ENCODE measurements around the gene ENAM. TPM values are rescaled to one million over a fixed set of nuclear protein-coding genes. Genes with fewer than 3 reads are reported as not detected.

The ENAM gene
- total and polyA plus RNA-seq, 10 of the 15 experiments (the other 5 are each of a cell fraction or from before 2014, with no cell fraction given), result 0.04 to 1.3 (median 0.21) TPM

GRCh38 chr4:70666369-70666768 lies 37.8 kb downstream of the ENAM start, which contains the start of gene JCHAIN:
TSS of gene JCHAIN (minus strand) at chr4:70666508. CDS start at chr4:70666490, 18 bp downstream.
- Histone ChIP-seq H3K4me3 (peak within 1 kb of the TSS; percentile 58), H3K36me3 (ENCODE audit: control insufficient read depth in 2 of 2, insufficient read depth in 2 of 2, low read length in 1 of 2) (no peaks in the 10 kb centered on the region), H2AFZ (ENCODE audit: control insufficient read depth, low read depth, low read length) (no peak within 1 kb of the TSS), H3K4me1 (ENCODE audit: control insufficient read depth, insufficient read depth, low read length) (peaks cover 9% of the 10 kb centered on the region), H3K9ac (ENCODE audit: control insufficient read depth, insufficient read depth, low read length) (peak within 1 kb of the TSS; percentile 42), H4K20me1 (ENCODE audit: control insufficient read depth, insufficient read depth) (no peaks in the 10 kb centered on the region), H3K9me3 (replicated peaks; ENCODE audit: control insufficient read depth, insufficient read depth, low read length) (no peaks in the 10 kb centered on the region), H3K27me3 (replicated peaks in 1 of 2; ENCODE audit: control insufficient read depth in 2 of 2, insufficient read depth in 2 of 2, low read length in 1 of 2) (no peaks in the 10 kb centered on the region), H3K4me2 (ENCODE audit: control insufficient read depth, insufficient read depth) (peak within 1 kb of the TSS; percentile 54), H3K27ac (ENCODE audit: control insufficient read depth, insufficient read depth) (peak within 1 kb of the TSS; percentile 48), H3K79me2 (ENCODE audit: control insufficient read depth, insufficient read depth, low read length) (peaks cover 15% of the 10 kb centered on the region)
- CTCF ChIA-PET, result interaction anchor here (0.7 to 4.4 kb wide), 5 partner anchors 14 to 23 kb away, joined by 3 to 25 read pairs (median 6); partner anchors contain the start of gene UTP3
- in situ Hi-C loops (cut with MboI), result no loop called here
- POLR2A ChIA-PET, result interaction anchor here (2.8 kb wide), 1 partner anchor 11 kb away, joined by 28 read pairs; no protein-coding TSS in a partner anchor
- RAD21 ChIA-PET (ENCODE audit: unreplicated experiment), result interaction anchor here (1.4 to 5.8 kb wide), 6 partner anchors 9 to 89 kb away, joined by 3 to 44 read pairs (median 6); no protein-coding TSS in a partner anchor
- no TSS peak for BruUV-seq (replicated peaks)
- FAIRE-seq (no peak), DNase-seq (ENCODE audit: low read depth, low spot score) (no peak), ATAC-seq (peak; percentile 63)
- SMC1A ChIA-PET (ENCODE audit: uncharacterized antibody, unreplicated experiment), result interaction anchor here (0.7 to 13.0 kb wide), 8 partner anchors 8 to 109 kb away, joined by 3 to 170 read pairs (median 4); no protein-coding TSS in a partner anchor
- WGBS (ENCODE audit: insufficient coverage, insufficient replicate concordance, low lambda C conversion rate, missing lambda C conversion rate), result 0% methylated on average over 1 of the region's 1 CpG
- intact Hi-C loops (cut with micrococcal nuclease; ENCODE audit: unreplicated experiment), result no loop called here
- TF ChIP-seq MEF2B (IDR thresholded peaks at IDR 0.05; ENCODE audit: partially characterized antibody, poor library complexity, severe bottlenecking), result peak; percentile 56
- TF ChIP-seq PAX5 (IDR thresholded peaks at IDR 0.05; ENCODE audit: borderline replicate concordance, low read depth, low read length), result no peak
- no peak for TF ChIP-seq ZSCAN29 (IDR thresholded peaks at IDR 0.05)
- no peak for TF ChIP-seq BCL11A (IDR thresholded peaks at IDR 0.05; ENCODE audit: low read depth, low read length)
- no peak for TF ChIP-seq TAF1 (IDR thresholded peaks at IDR 0.05; ENCODE audit: borderline replicate concordance, low read depth, low read length)
- TF ChIP-seq IKZF1 (conservative IDR thresholded peaks at IDR 0.05), result 0 out of 2 replicates have a peak, but pooled peaks have one; percentile 13
- TF ChIP-seq TCF3 (IDR thresholded peaks at IDR 0.05; ENCODE audit: borderline replicate concordance, insufficient read depth, low read depth, low read length), result no peak
- no peak for TF ChIP-seq ZNF274 (IDR thresholded peaks at IDR 0.05; ENCODE audit: insufficient read depth, insufficient read length)
- TF ChIP-seq RELA (IDR thresholded peaks at IDR 0.05; ENCODE audit: borderline replicate concordance, partially characterized antibody), result no peak
- no peak for TF ChIP-seq SMAD1 (IDR thresholded peaks at IDR 0.05; ENCODE audit: low read depth, partially characterized antibody)
- TF ChIP-seq NBN (IDR thresholded peaks at IDR 0.05), result 0 out of 2 replicates have a peak, but pooled peaks have one; percentile 22
- no peak for TF ChIP-seq POU2F2 (IDR thresholded peaks at IDR 0.05; ENCODE audit: borderline replicate concordance, low read depth, low read length)
- TF ChIP-seq RELB (IDR thresholded peaks at IDR 0.05; ENCODE audit: low read depth), result peak; percentile 26; the same call in 1 of the 2 replicates
- no peak for TF ChIP-seq CBFB (IDR thresholded peaks at IDR 0.05; ENCODE audit: low read depth)
- TF ChIP-seq EP300 (IDR thresholded peaks at IDR 0.05; ENCODE audit: borderline replicate concordance in 1 of 2, control insufficient read depth in 1 of 2, low read depth in 2 of 2, low read length in 2 of 2), result peak in 1 of 2 experiments; percentile 53; a peak in 1 of 4 replicates
- no peak for TF ChIP-seq ZBTB40 (IDR thresholded peaks at IDR 0.05; ENCODE audit: borderline replicate concordance)
- no peak for TF ChIP-seq SMC3 (IDR thresholded peaks at IDR 0.05; ENCODE audit: borderline replicate concordance, low read length)
- no peak for TF ChIP-seq CBX3 (IDR thresholded peaks at IDR 0.05; ENCODE audit: borderline replicate concordance, low read depth)
- no peak for TF ChIP-seq BRCA1 (IDR thresholded peaks at IDR 0.05; ENCODE audit: low read depth, low read length)
- TF ChIP-seq HCFC1 (IDR thresholded peaks at IDR 0.05; ENCODE audit: low read length), result no peak
- TF ChIP-seq NFIC (IDR thresholded peaks at IDR 0.05; ENCODE audit: low read depth, low read length), result peak; percentile 67

Data from GM12878 (cell line).